ENCODE measurements around the gene NPAP1. TPM values are rescaled to one million over a fixed set of nuclear protein-coding genes. Genes with fewer than 3 reads are reported as not detected.
"Not testable (repeated sequence)": the region's sequence is repeated elsewhere in the genome, so short reads cannot be mapped to it uniquely, and the experiment has no call there.

NPAP1 gene
- not detected in 2 replicates for total RNA-seq

- no peak for DNase-seq (ENCODE audit: insufficient read length, low spot score, missing footprints)
- H3K4me1 ChIP-seq (ENCODE audit: insufficient read depth, low read length) = no peaks in the 10 kb centered on the region
- H3K4me3 ChIP-seq (ENCODE audit: insufficient read depth, low read length) = no peak within 1 kb of the TSS
- peaks cover 5% of the 10 kb centered on the region for H3K9me3 ChIP-seq (ENCODE audit: low read depth, low read length)
- TF ChIP-seq, protein P1, sequence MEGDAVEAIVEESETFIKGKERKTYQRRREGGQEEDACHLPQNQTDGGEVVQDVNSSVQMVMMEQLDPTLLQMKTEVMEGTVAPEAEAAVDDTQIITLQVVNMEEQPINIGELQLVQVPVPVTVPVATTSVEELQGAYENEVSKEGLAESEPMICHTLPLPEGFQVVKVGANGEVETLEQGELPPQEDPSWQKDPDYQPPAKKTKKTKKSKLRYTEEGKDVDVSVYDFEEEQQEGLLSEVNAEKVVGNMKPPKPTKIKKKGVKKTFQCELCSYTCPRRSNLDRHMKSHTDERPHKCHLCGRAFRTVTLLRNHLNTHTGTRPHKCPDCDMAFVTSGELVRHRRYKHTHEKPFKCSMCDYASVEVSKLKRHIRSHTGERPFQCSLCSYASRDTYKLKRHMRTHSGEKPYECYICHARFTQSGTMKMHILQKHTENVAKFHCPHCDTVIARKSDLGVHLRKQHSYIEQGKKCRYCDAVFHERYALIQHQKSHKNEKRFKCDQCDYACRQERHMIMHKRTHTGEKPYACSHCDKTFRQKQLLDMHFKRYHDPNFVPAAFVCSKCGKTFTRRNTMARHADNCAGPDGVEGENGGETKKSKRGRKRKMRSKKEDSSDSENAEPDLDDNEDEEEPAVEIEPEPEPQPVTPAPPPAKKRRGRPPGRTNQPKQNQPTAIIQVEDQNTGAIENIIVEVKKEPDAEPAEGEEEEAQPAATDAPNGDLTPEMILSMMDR (IDR thresholded peaks at IDR 0.05; ENCODE audit: extremely low read depth, low read depth, low read length) = no peak
- no peaks in the 10 kb centered on the region for H4K20me1 ChIP-seq (ENCODE audit: insufficient read depth, low read length)
- H3K4me2 ChIP-seq (ENCODE audit: insufficient read depth, low read length) = no peak within 1 kb of the TSS
- H3K79me2 ChIP-seq (ENCODE audit: insufficient read depth, low read length) = no peaks in the 10 kb centered on the region
- H3K27ac ChIP-seq (ENCODE audit: low read depth, low read length) = no peak within 1 kb of the TSS
- H2AFZ ChIP-seq (ENCODE audit: low read length) = no peak within 1 kb of the TSS
- H3K27me3 ChIP-seq (ENCODE audit: insufficient read depth, low read length) = no peaks in the 10 kb centered on the region
- no peaks in the 10 kb centered on the region for H3K36me3 ChIP-seq (ENCODE audit: insufficient read depth, low read length)
Observed at GRCh38 chr15:24675332-24676144, at the start of gene NPAP1. TSS of gene NPAP1 (plus strand) at chr15:24675775. CDS start at chr15:24675868, 93 bp downstream.

GRCh38 chr15:24627443-24627842, 48.1 kb upstream of the NPAP1 start:
- TF ChIP-seq, protein P1 (IDR thresholded peaks at IDR 0.05; ENCODE audit: extremely low read depth, low read depth, low read length) = no peak
- H3K4me1 ChIP-seq (ENCODE audit: insufficient read depth, low read length) = no peaks in the 10 kb centered on the region
- H3K4me3 ChIP-seq (ENCODE audit: insufficient read depth, low read length) = no peak overlapping the region
- H3K27ac ChIP-seq (ENCODE audit: low read depth, low read length) = no peak overlapping the region
- H3K9me3 ChIP-seq (ENCODE audit: low read depth, low read length) = peaks cover 4% of the 10 kb centered on the region
- DNase-seq (ENCODE audit: insufficient read length, low spot score, missing footprints) = no peak
- H3K36me3 ChIP-seq (ENCODE audit: insufficient read depth, low read length) = no peaks in the 10 kb centered on the region
- H3K4me2 ChIP-seq (ENCODE audit: insufficient read depth, low read length) = no peak overlapping the region
- H3K27me3 ChIP-seq (ENCODE audit: insufficient read depth, low read length) = no peaks in the 10 kb centered on the region
- H3K79me2 ChIP-seq (ENCODE audit: insufficient read depth, low read length) = no peaks in the 10 kb centered on the region
- no peak overlapping the region for H2AFZ ChIP-seq (ENCODE audit: low read length)
- no peaks in the 10 kb centered on the region for H4K20me1 ChIP-seq (ENCODE audit: insufficient read depth, low read length)

GRCh38 chr15:24633082-24633481, 42.5 kb upstream of the NPAP1 start:
- TF ChIP-seq, protein P1 (IDR thresholded peaks at IDR 0.05; ENCODE audit: extremely low read depth, low read depth, low read length) = no peak
- Histone ChIP-seq H3K4me3 (ENCODE audit: insufficient read depth, low read length) (no peak overlapping the region), H3K9me3 (ENCODE audit: low read depth, low read length) (no peaks in the 10 kb centered on the region), H3K4me1 (ENCODE audit: insufficient read depth, low read length) (no peaks in the 10 kb centered on the region), H3K4me2 (ENCODE audit: insufficient read depth, low read length) (no peak overlapping the region), H3K27me3 (ENCODE audit: insufficient read depth, low read length) (no peaks in the 10 kb centered on the region), H4K20me1 (ENCODE audit: insufficient read depth, low read length) (no peaks in the 10 kb centered on the region), H3K79me2 (ENCODE audit: insufficient read depth, low read length) (no peaks in the 10 kb centered on the region), H3K27ac (ENCODE audit: low read depth, low read length) (no peak overlapping the region), H2AFZ (ENCODE audit: low read length) (no peak overlapping the region), H3K36me3 (ENCODE audit: insufficient read depth, low read length) (no peaks in the 10 kb centered on the region)
- DNase-seq (ENCODE audit: insufficient read length, low spot score, missing footprints) = no peak

GRCh38 chr15:24639412-24639811, 36.2 kb upstream of the NPAP1 start:
- H3K9me3 ChIP-seq (ENCODE audit: low read depth, low read length); H3K27me3 ChIP-seq (ENCODE audit: insufficient read depth, low read length); H3K27ac ChIP-seq (ENCODE audit: low read depth, low read length); H3K79me2 ChIP-seq (ENCODE audit: insufficient read depth, low read length); H3K4me2 ChIP-seq (ENCODE audit: insufficient read depth, low read length); H2AFZ ChIP-seq (ENCODE audit: low read length); H4K20me1 ChIP-seq (ENCODE audit: insufficient read depth, low read length); H3K4me1 ChIP-seq (ENCODE audit: insufficient read depth, low read length); H3K36me3 ChIP-seq (ENCODE audit: insufficient read depth, low read length); H3K4me3 ChIP-seq (ENCODE audit: insufficient read depth, low read length); DNase-seq (ENCODE audit: insufficient read length, low spot score, missing footprints): not testable (repeated sequence)
